GM18873 (cell line): ENCODE data around the gene ATP6V1E1.
"Not testable (repeated sequence)": the region's sequence is repeated elsewhere in the genome, so short reads cannot be mapped to it uniquely, and the experiment has no call there.

ENCODE experiments used
- ATAC-seq: cut with Tn5 transposase; IDR thresholded peaks from one replicate; pipeline ENCODE4 v1.9.1; 2021; ENCODE audit warnings: mild to moderate bottlenecking, moderate library complexity, moderate number of reproducible peaks; ENCODE audit not compliant: unreplicated experiment, low FRiP score

The ATP6V1E1 gene

GRCh38 chr22:17628406-17629172, at the start of gene ATP6V1E1:
ATP6V1E1 (minus strand) TSS chr22:17628749; CDS start chr22:17628635, 114 bp downstream.
- peak; percentile 95 for ATAC-seq

- ATAC-seq = no peak
Measured at GRCh38 chr22:17675584-17675983, 47.0 kb upstream of the ATP6V1E1 start.

DNA sequence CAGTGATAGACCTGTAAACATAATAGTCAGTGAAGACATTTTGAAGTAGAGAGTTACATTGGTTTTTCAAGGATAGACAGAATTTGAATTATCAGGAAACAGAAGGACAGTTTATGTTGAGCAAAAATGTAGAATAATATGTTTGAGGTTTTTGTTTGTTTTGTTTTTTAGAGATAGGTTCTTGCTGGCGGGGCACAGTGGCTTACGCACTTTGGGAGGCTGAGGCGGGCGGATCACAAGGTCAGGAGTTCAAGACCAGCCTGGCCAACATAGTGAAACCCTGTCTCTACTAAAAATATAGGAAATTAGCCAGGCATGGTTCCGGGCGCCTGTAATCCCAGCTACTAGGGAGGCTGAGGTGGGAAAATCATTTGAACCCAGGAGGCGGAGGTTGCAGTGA, 45.6 kb upstream of the ATP6V1E1 start:
- ATAC-seq = no peak

GRCh38 chr22:17672417-17672991, 44.0 kb upstream of the ATP6V1E1 start:
- no peak for ATAC-seq

DNA sequence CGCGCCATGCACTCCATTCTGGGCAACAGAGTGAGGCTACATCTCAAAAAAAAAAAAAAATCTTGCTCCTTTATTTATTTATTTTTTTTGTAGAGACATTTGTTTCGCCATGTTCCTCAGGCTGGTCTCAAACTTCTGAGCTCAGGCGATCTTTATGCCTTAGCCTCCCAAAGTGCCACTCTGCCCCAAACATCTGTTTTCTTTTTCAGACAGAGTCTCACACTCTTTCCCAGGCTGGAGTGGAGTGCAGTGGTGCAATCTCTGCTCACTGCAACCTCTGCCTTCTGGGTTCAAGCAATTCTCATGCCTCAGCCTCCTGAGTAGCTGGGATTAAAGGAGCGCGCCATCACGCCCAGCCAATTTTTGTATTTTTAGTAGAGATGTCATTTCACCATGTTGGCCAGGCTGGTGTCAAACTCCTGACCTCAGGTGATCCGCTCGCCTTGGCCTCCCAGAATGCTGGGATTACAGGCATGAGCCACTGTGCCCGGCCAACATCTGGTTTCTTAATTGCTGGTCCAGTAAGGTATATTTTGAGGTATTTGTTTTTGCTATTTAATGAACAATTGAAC, 43.1 kb upstream of the ATP6V1E1 start:
- ATAC-seq = not testable (repeated sequence)

DNA sequence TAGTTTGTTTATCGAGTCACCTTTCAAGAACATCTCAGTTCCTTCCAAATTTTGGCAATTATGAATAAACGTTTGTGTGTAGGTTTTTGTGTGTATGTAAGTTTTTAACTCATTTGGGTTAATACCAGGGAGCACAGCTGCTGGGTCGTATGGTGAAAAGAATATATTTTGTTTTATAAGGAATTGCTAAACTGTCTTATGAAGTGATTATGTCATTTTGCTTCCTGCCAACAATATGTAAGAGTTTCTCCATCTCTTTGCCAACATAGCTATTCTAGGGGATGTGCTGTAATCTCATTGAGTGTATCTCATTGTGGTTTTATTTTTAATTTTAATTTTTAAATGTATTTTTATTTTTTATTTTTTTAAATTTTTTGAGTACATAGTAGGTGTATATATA, 37.3 kb upstream of the ATP6V1E1 start:
- ATAC-seq = no peak

- no peak for ATAC-seq
Measured at GRCh38 chr22:17665248-17665647, 36.7 kb upstream of the ATP6V1E1 start.

DNA sequence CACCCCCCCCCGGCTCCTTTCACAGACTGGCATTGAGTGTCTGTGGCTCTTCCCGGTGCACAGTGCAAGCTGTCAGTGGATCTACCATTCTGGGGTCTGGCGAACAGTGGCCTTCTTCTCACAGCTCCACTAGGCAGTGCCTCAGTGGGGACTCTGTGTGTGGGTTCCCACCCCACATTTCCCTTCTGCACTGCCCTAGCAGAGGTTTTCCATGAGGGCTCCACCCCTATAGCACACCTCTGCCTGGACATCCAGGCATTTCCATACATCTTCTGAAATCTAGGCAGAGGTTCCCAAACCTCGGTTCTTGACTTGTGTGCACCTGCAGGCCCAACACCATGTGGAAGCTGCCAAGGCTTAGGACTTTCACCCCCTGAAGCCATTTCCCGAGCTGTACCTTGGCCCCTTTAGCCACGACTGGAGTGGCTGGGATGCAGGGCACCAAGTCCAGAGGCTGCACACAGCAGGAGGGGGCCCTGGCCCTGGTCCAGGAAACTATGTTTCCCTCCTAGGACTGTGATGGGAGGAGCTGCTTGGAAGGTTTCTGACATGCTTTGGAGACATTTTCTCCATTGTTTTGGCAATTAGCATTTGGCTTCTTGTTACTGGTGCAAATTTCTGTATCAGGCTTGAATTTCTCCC, 36.0 kb upstream of the ATP6V1E1 start:
- no peak for ATAC-seq

DNA sequence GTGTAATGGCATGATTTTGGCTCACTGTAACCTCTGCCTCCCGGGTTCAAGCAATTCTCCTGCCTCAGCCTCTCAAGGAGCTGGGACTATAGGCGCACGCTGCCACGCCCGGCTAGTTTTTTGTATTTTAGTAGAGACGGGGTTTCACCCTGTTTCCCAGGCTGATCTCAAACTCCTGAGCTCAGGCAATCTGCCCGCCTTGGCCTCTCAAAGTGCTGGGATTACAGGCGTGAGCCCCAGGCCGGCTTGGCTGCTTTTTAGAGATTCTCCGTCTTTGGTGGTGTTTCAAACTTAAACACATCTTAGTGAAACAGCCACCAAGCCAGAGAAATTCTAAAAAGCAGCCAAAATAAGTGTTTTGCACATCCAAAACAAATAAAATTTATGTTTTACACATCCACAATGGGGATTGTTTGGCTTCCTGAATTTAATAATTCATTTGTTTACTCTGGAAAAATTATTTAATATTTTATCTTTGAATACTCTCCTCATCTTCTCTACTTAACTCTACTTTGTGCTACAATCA, 28.4 kb upstream of the ATP6V1E1 start:
- no peak for ATAC-seq

- no peak for ATAC-seq
Measured at GRCh38 chr22:17655289-17655688, 26.7 kb upstream of the ATP6V1E1 start.

DNA sequence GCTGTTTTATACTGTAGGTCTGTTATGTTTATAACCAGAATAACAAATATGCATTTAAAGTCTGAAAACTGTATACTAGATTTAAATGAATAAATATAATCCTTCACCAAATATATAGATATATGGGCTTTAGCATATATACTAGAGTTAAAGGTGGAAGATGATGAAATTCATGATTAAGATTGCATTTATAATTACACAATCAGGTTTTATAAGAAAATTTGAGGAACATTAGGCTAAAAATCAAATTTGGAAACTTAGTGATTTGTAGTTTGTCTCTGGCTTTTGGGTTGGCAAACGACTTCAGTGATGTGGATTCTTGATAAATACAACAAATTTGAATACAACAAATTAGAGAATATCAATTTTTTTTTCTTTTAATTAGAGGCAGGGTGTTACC, 20.0 kb upstream of the ATP6V1E1 start:
- no peak for ATAC-seq

DNA sequence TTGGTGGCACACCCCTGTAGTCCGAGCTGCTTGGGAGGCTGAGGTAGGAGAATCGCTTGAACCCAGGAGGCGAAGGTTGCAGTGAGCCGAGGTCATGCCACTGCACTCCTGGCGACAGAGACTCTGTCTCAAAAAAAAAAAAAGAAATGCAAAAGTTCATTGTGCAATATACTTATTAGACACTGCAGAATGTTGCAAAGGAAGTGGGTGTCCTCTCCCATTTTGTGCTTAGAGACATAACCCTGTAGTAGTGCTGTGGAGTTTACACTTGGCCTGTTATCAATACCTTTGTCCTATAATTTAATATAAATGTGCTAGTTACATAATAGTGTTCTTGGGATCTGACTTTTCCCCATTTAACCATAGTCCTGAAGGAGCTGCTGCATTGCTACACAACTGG, 19.4 kb upstream of the ATP6V1E1 start:
- ATAC-seq = no peak

GRCh38 chr22:17647452-17647851, 18.9 kb upstream of the ATP6V1E1 start:
- no peak for ATAC-seq

- ATAC-seq = not testable (repeated sequence)
Measured at GRCh38 chr22:17642357-17642756, 13.8 kb upstream of the ATP6V1E1 start.

- no peak for ATAC-seq
Measured at GRCh38 chr22:17641269-17641668, 12.7 kb upstream of the ATP6V1E1 start.

GRCh38 chr22:17639247-17639741, 10.7 kb upstream of the ATP6V1E1 start:
- ATAC-seq = no peak

- ATAC-seq = peak; percentile 70
Measured at GRCh38 chr22:17638432-17639246, 10.1 kb upstream of the ATP6V1E1 start, which contains the start of gene BCL2L13. BCL2L13 (plus strand) TSS chr22:17638757; CDS start chr22:17655712, 16,955 bp downstream.

- ATAC-seq = no peak
Measured at GRCh38 chr22:17638182-17638431, 9.6 kb upstream of the ATP6V1E1 start.

DNA sequence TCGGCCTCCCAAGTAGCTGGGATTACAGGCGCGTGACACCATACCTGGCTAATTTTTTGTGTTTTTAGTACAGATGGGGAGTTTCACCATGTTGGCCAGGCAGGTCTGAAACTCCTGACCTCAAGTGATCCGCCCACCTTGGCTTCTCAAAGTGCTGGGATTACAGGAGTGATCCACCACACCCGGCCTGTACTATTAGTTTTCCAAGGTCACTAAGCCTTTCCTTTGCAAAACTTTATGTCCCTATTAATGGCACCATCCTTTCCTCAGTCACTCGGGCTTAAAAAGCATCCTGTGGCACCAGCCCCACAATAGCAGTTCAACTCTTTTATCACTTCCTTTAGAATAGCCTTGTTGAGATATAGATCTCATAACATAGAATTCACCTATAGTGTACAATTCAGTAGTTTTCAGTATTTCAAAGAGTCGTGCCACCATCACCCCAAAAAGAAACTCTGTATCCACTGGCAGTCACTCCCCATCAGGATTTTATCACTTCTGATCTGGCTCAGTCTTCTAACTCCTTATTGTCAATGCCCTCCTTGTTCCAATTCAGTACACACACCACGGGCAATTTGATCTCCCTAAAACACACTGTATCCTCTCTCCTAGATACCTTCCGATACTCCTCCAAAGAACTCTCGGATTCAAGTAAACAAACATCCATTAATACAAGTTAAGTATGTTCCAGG, 9.1 kb upstream of the ATP6V1E1 start:
- ATAC-seq = no peak

DNA sequence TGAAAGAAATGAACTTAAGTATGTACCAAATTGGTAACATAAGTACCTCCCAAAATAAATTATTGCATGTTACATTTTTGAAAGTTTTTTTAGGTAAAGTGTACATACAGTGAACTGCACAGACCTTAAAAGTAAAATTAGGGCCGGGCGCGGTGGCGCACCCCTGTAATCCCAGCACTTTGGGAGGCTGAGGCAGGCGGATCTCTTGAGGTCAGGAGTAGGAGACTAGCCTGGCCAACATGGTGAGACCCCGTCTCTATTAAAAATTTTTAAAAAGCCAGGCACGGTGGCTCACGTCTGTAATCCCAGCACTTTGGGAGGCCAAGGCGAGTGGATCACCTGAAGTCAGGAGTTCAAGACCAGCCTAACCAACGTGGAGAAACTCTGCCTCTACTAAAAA, 8.3 kb upstream of the ATP6V1E1 start:
- not testable (repeated sequence) for ATAC-seq
